NT2/D1 (cell line): Measurements from ENCODE around the gene EXOC3L4.

Experiments
- DNase-seq: peaks from one replicate; pipeline ENCODE4 v3.0.0-alpha.2; 2011; ENCODE audit warnings: low read depth, low spot score
- H3K27me3 ChIP-seq: 2 replicates; pipeline ENCODE4 v1.6.0; 2011; ENCODE audit warnings: mild to moderate bottlenecking; ENCODE audit not compliant: insufficient read length, insufficient read depth
- H3K36me3 ChIP-seq: 2 replicates; pipeline ENCODE4 v1.6.1; 2011; ENCODE audit warnings: mild to moderate bottlenecking, low read length, mixed read lengths; ENCODE audit not compliant: insufficient read depth, insufficient read length
- H3K4me1 ChIP-seq: 2 replicates; pipeline ENCODE4 v1.5.1; 2011; ENCODE audit not compliant: insufficient read depth, insufficient read length
- H3K4me3 ChIP-seq: 2 replicates; pipeline ENCODE4 v1.5.1; 2011; ENCODE audit warnings: low read depth; ENCODE audit not compliant: insufficient read length
- H3K9ac ChIP-seq: 2 replicates; pipeline ENCODE4 v1.6.0; 2011; ENCODE audit warnings: low read depth; ENCODE audit not compliant: insufficient read length
- H3K9me3 ChIP-seq: 2 replicates; pipeline ENCODE4 v1.5.1; 2011; ENCODE audit warnings: mild to moderate bottlenecking, low read length; ENCODE audit not compliant: insufficient read depth
- SUZ12 ChIP-seq: IDR thresholded peaks from 2 replicates; pipeline ENCODE4 v1.6.1; 2011; ENCODE audit not compliant: insufficient read length, insufficient read depth; ENCODE audit errors: extremely low read depth
- YY1 ChIP-seq: IDR thresholded peaks from 2 replicates; pipeline ENCODE4 v1.6.1; 2011; ENCODE audit not compliant: insufficient read length, insufficient read depth
- ZNF274 ChIP-seq: IDR thresholded peaks from 2 replicates; pipeline ENCODE4 v1.6.1; 2011; ENCODE audit warnings: mild to moderate bottlenecking, low read depth, low read length

The EXOC3L4 gene

GRCh38 chr14:103081951-103082350, 12.6 kb upstream of the EXOC3L4 start:
- Histone ChIP-seq H3K36me3 (no peaks in the 10 kb centered on the region), H3K27me3 (peaks cover 35% of the 10 kb centered on the region), H3K4me3 (no peak overlapping the region), H3K9ac (no peak overlapping the region), H3K9me3 (no peaks in the 10 kb centered on the region), H3K4me1 (peaks cover 2% of the 10 kb centered on the region)
- TF ChIP-seq YY1, result no peak
- TF ChIP-seq ZNF274, result no peak
- TF ChIP-seq SUZ12, result no peak
- DNase-seq, result no peak

- Histone ChIP-seq H3K4me3 (peak within 1 kb of the TSS; percentile 32), H3K9me3 (no peaks in the 10 kb centered on the region), H3K27me3 (peaks cover 35% of the 10 kb centered on the region), H3K36me3 (no peaks in the 10 kb centered on the region), H3K4me1 (peaks cover 9% of the 10 kb centered on the region), H3K9ac (peak within 1 kb of the TSS; percentile 21)
- TF ChIP-seq ZNF274 (no peak), YY1 (no peak), SUZ12 (no peak)
- DNase-seq, result no peak
These were observed 10.3 kb upstream of the EXOC3L4 start, which contains the start of gene LBHD2 for GRCh38 chr14:103084021-103084919. Gene LBHD2 (plus strand): TSS chr14:103084210. CDS start chr14:103086013, 1,803 bp downstream.

DNA sequence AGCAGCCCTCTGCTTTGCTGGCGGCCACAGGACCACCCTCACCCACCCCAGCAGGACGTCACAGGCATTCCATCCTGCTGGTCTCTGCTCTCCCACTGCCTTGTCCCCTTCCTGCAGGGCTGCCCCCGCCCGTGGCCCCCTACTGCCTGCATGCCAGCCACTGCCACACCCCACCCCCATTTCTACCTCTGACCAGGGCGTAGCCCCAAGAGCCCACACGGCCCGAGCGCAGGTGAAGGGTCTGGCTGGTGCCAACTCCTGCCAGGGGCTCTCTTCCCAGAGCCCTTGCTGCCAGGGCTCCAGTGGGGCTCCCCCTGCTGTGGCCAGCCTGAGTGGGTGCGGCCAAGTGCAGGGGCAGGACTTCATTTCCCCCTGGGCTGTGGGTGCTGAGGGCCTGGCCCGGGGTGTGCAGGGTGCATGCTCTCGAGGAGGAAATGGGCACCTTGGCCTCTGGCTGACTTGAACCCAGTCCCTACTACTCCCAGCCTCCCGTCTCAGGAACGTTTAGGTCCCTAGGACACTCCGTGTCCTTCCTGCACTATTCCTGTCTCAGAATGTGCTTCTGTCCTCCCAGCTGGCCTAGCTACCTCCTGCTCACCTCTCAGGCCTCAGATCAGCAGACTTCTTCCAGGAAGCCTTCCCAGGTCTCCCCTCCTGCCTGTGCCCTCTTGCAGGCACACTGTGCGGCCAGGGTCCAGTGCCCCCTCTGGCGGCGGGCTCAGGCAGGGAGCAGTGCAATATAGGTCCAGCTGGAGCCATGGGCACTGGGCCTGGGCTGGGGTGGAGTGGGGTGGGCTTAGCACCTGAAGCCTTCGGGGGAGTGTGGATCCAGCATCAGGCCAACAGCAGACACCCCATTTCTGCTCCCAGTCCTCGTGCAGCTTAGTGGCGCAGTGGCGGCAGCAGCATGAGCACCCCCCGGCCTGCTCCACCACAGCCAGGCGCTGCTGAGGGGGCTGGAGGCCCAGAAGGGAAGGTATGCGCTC, 9.1 kb upstream of the EXOC3L4 start:
- Histone ChIP-seq H3K36me3 (no peaks in the 10 kb centered on the region), H3K9ac (no peak overlapping the region)
- no peak for DNase-seq

GRCh38 chr14:103086771-103087342, 7.7 kb upstream of the EXOC3L4 start:
- DNase-seq, result no peak
- Histone ChIP-seq H3K4me3 (no peak overlapping the region), H3K9me3 (no peaks in the 10 kb centered on the region), H3K27me3 (peaks cover 34% of the 10 kb centered on the region), H3K9ac (no peak overlapping the region), H3K4me1 (peaks cover 21% of the 10 kb centered on the region), H3K36me3 (no peaks in the 10 kb centered on the region)
- no peak for TF ChIP-seq ZNF274
- no peak for TF ChIP-seq SUZ12
- no peak for TF ChIP-seq YY1

More for the DNA sequence above, 9.1 kb upstream of the EXOC3L4 start:
- Histone ChIP-seq H3K9me3 (no peaks in the 10 kb centered on the region), H3K4me1 (peaks cover 11% of the 10 kb centered on the region), H3K27me3 (peaks cover 35% of the 10 kb centered on the region), H3K4me3 (no peak overlapping the region)
- TF ChIP-seq SUZ12 (no peak), ZNF274 (no peak), YY1 (no peak)

GRCh38 chr14:103087343-103087835, 7.1 kb upstream of the EXOC3L4 start:
- TF ChIP-seq SUZ12, result no peak
- no peak for TF ChIP-seq ZNF274
- TF ChIP-seq YY1, result no peak
- no peak for DNase-seq
- Histone ChIP-seq H3K4me3 (no peak overlapping the region), H3K36me3 (no peaks in the 10 kb centered on the region), H3K9me3 (no peaks in the 10 kb centered on the region), H3K4me1 (peaks cover 21% of the 10 kb centered on the region), H3K9ac (no peak overlapping the region), H3K27me3 (peaks cover 30% of the 10 kb centered on the region)

- no peak overlapping the region for H3K4me3 ChIP-seq
- H3K27me3 ChIP-seq, result peaks cover 18% of the 10 kb centered on the region
- H3K9me3 ChIP-seq, result no peaks in the 10 kb centered on the region
- TF ChIP-seq SUZ12, result no peak
- no peak for TF ChIP-seq ZNF274
- no peak for TF ChIP-seq YY1
- H3K36me3 ChIP-seq, result no peaks in the 10 kb centered on the region
- H3K4me1 ChIP-seq, result peaks cover 21% of the 10 kb centered on the region
- H3K9ac ChIP-seq, result no peak overlapping the region
- no peak for DNase-seq
These were observed 5.6 kb upstream of the EXOC3L4 start for GRCh38 chr14:103088921-103089320.
